RPMI8226 (cell line): ENCODE results near the gene DUT.

Experiments
- DNase-seq: peaks from one replicate; pipeline ENCODE4 v3.0.0-alpha.2; 2015

The DUT gene

DNA sequence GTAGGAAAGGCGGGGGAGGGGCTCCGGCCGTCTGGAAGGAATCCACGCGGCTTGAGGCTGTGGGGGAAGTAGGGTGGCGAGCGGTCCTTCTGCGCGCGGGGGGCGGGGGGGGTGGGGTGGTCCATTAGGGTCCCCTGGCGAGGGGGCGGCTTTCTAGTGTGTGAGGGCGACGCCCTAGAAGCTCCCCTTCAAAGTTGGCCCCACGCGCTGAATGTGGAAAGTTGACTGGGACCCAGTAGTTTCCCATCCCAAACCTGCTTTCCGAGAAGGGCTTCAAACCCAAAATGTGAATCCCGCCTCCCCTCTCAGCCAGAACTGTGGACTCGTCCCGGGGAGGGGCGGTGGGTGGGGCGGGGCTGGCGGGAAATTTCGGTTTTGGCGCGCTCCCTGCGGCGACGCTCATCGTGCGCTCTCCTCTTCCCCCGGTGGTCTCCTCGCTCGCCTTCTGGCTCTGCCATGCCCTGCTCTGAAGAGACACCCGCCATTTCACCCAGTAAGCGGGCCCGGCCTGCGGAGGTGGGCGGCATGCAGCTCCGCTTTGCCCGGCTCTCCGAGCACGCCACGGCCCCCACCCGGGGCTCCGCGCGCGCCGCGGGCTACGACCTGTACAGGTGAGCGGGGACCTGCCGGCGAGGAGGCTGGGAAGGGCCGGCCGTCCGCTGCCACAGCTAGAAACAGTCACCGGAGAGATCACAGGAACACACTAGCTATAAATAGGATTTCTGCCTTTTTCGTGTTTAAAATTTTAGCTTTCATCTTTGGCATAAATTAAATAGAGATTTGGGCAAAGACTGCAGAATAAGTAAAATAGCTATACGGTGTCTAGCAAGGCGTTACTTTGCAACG is 790 bp downstream of the DUT start:
- peak; percentile 87 for DNase-seq

DNA sequence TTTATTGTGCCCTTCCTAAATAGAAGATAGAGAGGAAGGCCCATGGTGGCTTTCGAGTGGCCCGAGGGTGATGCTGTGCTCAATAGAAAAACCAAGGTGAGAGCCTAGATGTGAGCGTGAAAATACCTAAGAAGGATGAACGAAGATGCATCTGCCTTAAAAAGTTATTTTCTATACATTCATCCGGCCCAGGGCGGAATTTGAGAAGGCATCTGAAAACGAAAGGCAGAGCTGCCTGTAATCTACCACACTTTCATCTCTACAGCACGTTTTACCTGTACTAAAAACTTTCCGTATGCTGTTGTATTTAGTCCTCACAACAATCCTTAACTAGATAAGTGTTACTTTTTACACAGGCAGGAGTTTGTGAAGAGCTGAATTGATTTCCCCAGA is 1.4 kb downstream of the DUT start:
- peak; percentile 42 for DNase-seq

DNA sequence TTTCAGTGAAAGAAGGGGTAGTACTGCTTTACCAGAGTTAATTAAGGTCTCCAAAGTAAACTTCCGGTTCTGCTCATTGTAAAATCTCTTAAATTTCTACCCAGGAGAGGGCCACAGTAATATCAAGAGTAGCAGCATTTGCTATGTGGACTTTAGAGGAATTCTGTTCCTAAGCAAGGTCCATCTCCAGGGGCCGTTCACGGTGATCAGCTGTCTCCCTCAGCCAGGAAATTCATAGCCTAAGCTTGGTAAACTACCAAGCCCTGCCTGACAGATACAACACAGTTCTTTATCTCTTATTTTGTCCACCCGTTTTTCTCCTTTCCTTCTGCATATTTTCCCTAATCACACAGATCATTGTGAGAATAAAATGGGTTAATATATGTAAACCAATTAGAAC is 2.3 kb downstream of the DUT start:
- DNase-seq = no peak

DNA sequence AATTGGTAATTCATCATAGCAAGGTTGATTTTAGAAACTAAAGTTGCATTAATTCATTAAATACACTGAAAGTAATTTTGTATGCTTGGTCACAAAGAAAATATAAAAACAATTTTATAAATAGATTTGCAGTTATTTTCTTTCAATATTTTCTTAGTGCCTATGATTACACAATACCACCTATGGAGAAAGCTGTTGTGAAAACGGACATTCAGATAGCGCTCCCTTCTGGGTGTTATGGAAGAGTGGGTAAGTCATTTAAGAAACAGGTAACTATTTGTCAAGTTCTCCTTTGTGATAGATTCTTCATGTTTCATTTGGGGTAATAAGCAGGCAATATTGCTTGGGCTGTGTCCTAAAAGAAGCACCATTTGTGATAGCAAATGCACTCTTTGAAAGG is 3.0 kb downstream of the DUT start:
- no peak for DNase-seq

DNA sequence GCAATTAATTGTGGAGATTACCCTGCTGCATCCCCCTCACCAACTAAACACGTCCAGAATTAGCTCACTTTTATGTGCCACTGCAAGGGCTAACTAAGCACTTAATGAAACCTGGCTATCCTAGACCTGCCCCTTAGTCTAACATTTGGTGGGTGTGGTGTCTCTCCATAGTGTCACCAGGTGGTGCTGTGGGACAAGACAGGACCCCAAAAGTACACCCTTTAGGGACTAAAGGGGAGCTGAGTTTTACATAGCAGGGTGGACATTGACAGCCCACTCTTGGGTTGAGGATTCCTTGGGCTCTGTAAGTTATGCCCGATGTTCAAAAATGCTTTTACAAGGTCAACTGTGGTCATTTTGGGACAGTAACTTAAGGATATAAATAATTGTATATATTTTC is 5.7 kb downstream of the DUT start:
- no peak for DNase-seq

DNA sequence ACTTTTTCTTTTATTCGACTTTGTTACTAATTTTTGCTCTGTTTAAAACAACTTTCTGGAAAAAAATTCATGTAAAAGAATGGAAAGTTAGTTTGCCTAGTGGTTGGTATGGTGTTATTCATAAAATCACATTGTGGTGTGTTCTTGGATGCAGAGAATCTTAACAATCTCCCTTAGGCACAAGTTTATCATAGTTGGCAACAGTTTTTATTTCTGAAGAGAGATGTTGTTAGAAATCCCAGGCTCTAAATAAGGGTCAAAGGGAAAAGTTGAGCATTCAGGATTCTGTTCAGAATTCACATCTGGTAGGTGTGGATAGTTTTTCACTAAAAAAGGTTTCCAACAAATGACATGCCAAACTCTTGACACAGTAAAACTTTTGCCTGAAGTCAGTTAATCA is 6.4 kb downstream of the DUT start:
- DNase-seq = no peak

DNA sequence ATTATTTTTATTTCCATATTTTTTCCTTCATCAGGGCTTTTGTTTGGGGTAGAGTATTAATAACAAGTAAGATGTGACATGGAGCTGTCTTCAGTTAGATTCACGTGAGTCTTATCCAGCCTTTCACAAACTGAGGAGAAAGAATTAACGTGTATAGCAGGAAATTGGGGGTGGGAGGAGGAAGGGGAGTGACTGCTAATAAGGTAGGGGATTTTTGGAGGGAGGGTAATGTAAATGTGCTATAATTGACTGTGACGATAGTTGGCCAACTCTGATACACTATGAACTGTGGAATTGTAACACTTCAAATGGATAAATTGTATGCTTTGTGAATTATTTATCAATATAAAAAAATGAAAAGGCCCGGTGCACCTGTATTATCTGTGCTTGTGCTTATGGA is 8.9 kb downstream of the DUT start:
- DNase-seq = no peak

DNA sequence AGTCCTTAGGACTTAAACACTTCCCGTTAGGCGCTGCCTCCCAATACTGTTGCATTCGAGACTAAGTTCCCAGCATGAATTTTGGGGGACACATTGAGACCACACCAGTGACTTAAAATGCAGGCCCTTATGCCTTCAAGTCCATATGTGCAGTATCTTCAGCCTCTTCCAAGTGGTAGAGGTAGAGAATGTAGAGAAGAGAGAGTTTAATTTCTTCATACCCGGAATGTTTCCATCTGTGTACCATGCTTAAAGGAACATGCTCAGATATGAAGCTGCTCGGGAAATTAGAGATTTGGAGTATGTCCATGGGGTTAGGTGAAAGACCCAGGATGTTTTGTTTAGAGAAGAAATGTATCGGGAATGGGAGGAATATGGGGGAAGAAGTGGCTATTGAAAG is 12.6 kb downstream of the DUT start:
- no peak for DNase-seq

DNA sequence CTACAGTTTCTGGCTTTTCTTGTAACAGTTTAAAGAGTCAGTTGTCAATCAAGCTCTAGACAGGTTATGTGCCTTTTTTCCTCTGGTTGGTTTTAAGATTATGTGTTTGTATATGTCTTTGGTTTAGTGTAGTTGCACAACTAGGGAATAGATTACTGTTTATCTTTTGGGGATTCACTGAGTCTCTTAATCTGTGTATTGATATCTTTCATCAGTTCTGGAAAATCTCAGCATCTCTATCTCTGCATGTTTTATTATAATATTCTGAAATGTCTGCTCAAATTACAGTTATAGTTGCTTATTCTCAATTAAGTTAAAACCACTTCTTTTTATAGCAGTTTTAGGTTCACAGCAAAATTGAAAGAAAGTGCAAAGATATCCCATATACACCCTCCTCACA is 14.3 kb downstream of the DUT start:
- no peak for DNase-seq

DNA sequence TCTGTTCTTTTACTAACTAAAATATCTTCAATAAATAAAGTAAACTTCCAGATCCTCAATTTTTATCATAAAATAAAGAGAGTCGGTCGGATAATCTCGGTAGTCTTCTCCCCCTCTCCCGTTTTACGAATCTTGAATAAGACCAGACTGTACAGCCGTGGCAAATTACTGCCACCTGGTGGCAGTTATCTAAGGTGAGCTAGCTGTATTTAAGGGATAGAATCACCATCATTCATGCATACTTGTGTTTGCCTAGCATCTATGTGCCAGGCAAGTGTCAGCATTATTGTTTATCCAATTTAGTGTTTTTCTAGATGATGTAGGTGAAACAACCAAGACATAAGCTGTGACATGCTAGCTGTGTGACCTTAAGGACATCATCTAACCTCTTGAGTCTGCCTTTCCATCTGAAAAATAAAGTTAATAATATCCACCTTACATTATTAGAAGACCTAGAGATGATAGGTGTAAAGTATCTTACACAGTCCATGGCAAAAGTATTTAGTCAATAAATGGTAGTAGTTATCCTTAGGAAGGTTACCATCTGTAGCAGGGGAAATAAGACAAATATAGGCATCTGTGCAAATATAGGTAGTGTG is 21.3 kb downstream of the DUT start:
- peak; percentile 86 for DNase-seq

DNA sequence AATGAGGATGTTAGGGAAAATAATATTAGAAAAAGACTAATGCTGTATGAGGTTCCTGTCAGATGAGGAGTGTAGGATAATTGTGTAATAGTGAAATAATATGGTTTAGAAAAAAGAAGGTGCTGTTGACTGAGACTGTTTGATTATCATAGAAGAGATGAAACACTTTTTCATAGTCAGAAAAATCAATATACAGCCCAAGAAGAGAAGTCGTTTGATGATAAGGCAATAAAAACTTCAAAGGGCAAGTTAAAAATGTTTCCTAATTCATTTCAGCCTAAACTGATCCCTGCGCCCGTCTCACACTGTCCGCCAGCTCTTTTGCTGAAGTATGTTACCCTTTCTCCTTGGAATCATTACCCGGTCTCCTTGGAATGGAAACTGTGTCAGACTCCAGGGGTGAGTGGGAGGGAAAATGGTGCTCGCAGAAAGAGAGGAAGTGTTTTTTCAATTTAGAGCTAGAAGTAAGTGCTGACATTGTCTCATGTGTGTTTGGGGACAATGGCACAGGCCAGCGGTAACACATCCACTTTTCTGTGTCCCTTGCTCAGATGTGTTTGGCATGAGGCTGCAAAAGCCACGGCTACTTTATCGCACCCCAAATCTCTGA is 23.6 kb downstream of the DUT start:
- DNase-seq = no peak

DNA sequence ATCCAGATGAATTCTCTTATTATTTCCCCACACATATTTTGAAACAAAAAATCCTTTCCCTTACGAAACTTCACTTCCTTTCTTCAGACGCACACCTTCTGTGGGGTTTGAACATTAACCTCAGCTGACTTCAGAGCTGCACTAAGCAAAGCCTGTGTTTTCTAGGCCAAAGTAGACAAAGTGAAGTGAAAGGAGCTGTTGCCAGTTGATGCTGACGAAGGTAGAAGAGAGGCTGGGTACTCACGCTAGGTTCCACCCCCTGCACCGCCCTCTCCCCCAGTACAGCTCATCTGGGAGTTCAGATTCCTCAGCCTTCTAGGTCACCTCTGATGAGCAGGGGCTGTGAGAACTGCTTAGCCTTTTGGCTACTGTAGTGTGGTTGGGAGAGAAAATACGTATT is 24.1 kb downstream of the DUT start:
- peak; percentile 50 for DNase-seq

DNA sequence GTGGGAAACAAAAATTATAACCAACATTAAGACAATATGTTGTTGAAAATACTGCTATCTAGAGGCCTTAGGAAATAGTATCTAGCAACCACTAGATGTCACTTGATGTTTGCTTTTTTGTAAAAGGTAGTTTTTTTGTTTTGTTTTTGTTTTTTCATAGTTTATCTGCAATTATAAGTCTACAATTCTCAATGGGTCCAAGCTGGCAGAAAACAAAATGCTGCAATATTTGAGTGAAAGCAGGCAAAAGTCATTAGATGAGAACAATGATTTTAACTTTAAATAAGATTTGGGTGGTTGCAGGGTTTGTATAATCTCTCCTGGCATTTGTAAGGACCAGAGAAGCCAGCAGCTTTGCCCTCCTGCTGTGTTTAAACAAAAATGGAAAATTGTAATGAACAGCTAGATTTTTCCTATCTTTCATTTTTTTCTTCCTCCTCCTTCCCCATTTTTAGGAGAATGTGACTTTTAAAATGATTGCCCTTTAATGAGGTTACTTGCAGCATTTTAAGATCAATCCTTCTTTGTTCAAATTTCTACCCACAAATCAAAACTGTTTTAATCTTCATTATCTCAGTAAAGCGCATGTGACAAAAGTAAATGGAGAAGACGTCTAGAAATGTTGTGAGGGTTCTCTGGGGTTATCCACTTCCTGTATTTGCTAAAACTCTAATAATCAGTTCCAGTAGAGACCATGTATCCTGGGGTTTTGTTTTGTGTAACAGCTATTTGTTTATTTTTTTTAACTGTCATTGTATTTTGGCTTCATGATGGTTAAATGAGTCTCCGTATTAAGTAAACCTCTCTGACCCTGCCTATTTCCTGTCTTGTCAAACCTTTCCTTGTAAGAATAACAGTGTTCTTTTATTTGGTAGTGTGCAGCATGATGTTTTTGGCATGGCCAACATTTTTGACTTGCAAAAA is 27.3 kb downstream of the DUT start:
- no peak for DNase-seq

DNA sequence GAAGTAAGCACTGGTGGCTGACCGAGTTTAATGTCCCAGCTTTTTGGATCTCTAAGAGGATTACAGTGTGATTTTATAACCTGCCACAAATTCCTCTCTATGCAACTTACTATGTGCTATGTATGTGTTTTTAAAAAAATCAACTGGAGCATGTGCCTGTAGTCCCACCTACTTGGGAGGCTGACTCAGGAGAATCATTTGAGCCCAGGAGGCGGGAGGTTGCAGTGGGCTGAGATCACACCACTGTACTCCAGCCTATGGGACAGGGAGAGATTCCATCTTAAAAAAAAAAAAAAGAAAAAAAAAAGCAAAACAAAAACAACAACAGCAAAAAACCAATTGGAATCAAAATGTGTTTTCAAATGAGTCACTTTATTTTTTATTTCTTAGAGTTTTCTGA is 29.6 kb downstream of the DUT start:
- DNase-seq = no peak

DNA sequence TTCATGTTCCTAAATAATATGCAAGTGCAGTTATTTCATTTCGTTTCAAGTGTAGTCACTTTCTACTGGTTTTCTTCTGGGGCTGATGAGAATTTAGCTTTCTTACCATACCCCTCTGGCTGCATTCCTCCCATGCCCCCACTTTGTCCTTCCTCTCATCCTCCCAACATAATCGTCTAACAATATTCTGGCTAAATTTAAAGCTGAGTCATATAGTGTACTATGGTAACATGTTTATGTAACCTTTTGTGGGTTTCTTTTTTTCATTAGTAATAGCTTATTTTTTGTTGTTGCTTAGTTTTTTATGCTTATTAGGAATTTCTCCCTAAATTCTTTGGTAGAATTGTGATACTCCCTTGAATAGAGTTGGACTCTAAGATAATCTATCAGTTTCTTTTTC is 30.5 kb downstream of the DUT start:
- no peak for DNase-seq

DNA sequence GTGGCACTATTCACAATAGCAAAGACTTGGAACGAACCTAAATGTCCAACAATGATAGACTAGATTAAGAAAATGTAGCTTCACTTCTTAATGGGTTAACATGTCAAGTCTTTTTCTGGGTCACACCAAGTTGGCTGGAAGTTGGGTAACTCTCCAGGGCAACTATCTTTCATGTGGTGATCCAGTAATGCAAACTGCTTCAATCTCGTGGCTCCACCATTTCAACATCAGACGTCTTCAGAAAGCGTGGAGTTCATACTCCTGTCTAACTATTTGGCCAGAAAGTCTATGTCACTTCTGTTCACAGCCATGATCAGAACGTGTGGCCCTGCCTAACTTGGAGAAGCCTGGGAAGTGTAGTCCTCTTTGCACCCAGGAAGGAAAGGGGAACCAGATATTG is 32.2 kb downstream of the DUT start:
- DNase-seq = no peak

DNA sequence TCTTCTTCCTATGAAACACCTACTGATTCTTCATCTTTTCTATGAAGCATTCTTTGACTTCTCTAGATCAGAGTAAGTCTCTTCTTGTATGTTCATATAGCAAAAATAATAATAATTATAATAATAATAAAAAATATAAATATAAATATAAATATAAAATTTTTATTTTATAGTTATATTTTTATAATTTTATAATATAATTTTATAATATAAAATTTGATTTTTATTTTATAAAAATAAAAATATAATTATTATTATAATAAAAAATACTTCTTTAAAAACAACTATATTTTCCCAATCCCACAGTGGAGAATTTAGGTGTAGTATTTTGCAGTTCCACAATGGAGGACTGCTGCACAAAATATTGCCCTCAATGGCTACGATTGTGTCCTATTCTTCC is 34.3 kb downstream of the DUT start:
- DNase-seq = no peak

DNA sequence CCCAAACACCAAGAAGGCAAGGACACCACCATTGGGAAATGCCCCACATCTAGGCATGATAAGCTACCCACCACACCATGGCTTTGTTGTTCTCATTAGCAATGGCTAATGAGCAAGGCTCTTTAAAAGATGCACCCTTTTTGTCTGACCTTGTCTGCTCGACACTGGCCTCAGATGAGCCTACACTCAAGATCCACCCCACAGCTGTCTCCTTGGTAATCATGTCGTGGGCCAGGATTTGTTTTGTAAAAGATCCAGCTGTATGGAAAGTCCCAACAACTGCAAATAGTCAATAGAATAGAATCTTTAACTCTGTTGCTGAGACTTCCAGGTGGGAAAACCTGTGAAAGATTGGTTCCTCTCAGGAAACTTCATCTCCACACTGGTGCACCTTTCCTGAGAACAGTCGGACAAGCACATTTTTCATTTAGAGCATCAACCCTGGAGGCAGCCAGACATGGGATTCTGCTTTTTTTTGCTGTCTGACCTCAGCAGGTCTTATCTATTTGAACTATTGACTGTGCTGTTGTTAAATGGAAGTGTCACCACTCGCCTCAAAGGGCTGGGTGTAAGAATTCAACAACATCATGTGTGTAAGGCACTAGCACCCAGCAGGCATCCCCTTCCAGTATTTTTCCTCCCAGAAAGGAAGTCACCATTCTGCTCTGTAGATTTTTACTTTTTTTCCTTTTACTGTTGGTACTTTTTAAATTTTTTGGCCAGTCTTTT is 35.5 kb downstream of the DUT start:
- no peak for DNase-seq

DNA sequence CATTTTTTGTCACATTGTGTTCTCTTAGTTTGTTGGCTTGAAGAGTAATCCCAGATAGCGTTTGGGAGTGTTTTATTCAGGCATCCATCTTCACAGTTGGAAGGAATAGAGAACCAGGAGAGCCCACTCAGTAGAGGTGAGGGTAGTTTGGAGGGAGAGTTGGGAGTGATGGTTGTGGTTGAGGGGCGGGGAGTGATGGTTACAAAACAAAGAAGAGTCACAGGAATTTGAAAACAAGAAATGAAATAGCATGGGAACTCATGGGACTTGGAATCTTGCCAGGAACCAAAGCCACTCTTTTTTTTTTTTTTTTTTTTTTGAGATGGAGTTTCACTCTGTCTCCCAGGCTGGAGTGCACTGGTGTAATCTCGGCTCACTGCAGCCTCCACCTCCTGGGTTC is 36.3 kb downstream of the DUT start:
- no peak for DNase-seq

DNA sequence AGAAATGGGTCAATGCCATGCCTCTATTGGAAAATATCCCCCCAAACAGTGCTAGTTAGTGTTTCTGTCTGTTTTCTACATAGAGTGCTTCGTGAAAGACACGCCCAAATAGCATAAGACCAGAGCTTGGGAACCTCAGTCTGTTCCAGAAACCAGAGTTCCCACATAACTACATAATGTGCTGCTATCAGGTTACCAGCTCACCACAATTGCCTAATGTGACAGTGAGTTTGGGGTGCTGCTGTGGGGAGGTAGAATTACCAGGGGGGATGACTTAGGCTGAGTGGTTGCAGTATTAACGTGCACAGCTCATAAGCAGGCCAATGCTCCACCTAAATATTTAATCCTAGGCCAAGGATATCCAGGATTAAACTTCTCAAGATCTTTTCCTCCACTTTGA is 39.2 kb downstream of the DUT start:
- DNase-seq = no peak

DNA sequence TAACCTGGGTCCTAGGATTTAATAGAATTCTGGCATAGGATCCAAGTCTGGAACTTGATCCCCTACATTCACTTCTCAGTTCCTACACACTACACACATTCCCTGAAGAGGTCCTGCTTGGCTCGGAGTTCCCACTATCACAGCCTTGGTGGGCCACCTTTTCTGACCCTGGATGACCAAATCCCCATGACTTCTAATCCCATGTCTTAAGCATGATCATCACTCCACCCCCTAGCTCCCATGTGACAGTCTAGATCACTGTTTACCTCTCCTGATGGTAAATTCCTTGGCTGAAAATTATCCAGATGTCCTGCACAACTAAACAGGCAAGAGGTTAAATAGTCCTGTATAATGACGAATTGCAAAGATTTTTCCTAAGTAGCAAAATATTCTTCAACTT is 40.3 kb downstream of the DUT start:
- no peak for DNase-seq

DNA sequence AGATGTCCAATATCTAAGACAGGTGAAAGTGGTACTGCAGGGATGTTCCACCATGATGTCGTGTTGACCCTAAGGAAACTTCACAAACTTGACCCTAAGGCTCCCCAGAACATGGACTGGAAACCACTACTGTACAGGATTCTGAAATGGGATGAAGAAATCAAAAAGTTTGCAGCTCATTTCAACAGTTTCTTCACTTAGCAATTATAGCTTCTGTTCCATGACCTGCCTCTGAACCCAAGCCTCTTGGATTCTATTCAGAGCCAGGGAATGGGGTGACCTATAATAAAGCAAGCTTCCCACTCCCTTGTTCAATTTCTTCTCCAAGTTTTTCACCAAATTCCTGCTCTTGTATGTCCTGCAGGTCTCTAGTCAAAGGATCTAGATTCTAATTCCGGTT is 40.7 kb downstream of the DUT start:
- DNase-seq = no peak
